IMR-90 (cell line): Measurements from ENCODE around the gene RPL26. TPM values are rescaled to one million over a fixed set of nuclear protein-coding genes. Genes with fewer than 3 reads are reported as not detected.

Experiments used
- ATAC-seq: fragments of 200-7000 bp; cut with Tn5 transposase; 2 replicates; pipeline ENCODE4 v1.9.1; 2020; ENCODE audit warnings: low read depth, mild to moderate bottlenecking, moderate library complexity
- BruUV-seq: library from RNA; stranded (reverse); fragments of 400-500 nt; replicated peaks from 2 replicates; lab custom pipeline; 2021; lab: Mats Ljungman, UMichigan
- CTCF ChIA-PET: fragments of 300-600 bp; formaldehyde crosslinking; extraction: SDS; loops from one replicate; lab custom pipeline; 2021; ENCODE audit warnings: antibody characterized with exemption; lab: Yijun Ruan, JAX
- POLR2A ChIA-PET: fragments of 300-600 bp; sonication (Branson Sonifier 250); formaldehyde crosslinking; loops from one replicate; lab custom pipeline; 2022; ENCODE audit warnings: antibody characterized with exemption; ENCODE audit not compliant: unreplicated experiment; lab: Charles Lee
- DNase-seq: peaks from one replicate; pipeline ENCODE4 v3.0.0; 2013
- H2AFZ ChIP-seq: replicated peaks from 2 replicates; pipeline ENCODE3; 2013; ENCODE audit warnings: low read length, mild to moderate bottlenecking; ENCODE audit not compliant: poor library complexity
- H2AK5ac ChIP-seq: 2 replicates; pipeline ENCODE4 v1.6.1; 2013; ENCODE audit warnings: low read depth, low read length, inconsistent platforms
- H2AK9ac ChIP-seq: replicated peaks from 2 replicates; pipeline ENCODE3; 2013; ENCODE audit warnings: mild to moderate bottlenecking, low read depth, low read length, moderate library complexity; ENCODE audit not compliant: poor library complexity
- H2BK120ac ChIP-seq: 2 replicates; pipeline ENCODE4 v1.6.1; 2013; ENCODE audit warnings: low read depth, low read length, inconsistent platforms
- H2BK15ac ChIP-seq: 3 replicates; pipeline ENCODE4 v1.6.1; 2013; ENCODE audit warnings: low read depth, low read length, inconsistent platforms
- H2BK20ac ChIP-seq: 2 replicates; pipeline ENCODE4 v1.6.1; 2013; ENCODE audit warnings: low read depth, mild to moderate bottlenecking, inconsistent platforms, low read length, moderate library complexity
- H2BK5ac ChIP-seq: 2 replicates; pipeline ENCODE4 v1.6.1; 2013; ENCODE audit warnings: mild to moderate bottlenecking, low read depth, low read length, inconsistent platforms; ENCODE audit not compliant: poor library complexity, severe bottlenecking
- H3K14ac ChIP-seq: replicated peaks from 2 replicates; pipeline ENCODE4 v1.6.1; 2013; ENCODE audit warnings: low read depth, low read length, inconsistent platforms
- H3K18ac ChIP-seq: 2 replicates; pipeline ENCODE4 v1.6.1; 2013; ENCODE audit warnings: low read depth, low read length, control low read depth
- H3K23ac ChIP-seq: 2 replicates; pipeline ENCODE4 v1.6.1; 2013; ENCODE audit warnings: low read depth, low read length, inconsistent platforms
- H3K27ac ChIP-seq: 2 replicates; pipeline ENCODE4 v1.5.1; 2013; ENCODE audit warnings: mild to moderate bottlenecking, control low read depth, low read length; ENCODE audit not compliant: insufficient read depth
- H3K27me3 ChIP-seq: 2 replicates; pipeline ENCODE4 v1.6.1; 2013; ENCODE audit warnings: low read length; ENCODE audit not compliant: control insufficient read depth, insufficient read depth
- H3K36me3 ChIP-seq: 2 replicates; pipeline ENCODE4 v1.6.1; 2013; ENCODE audit warnings: low read length, mixed read lengths; ENCODE audit not compliant: control insufficient read depth, insufficient read depth
- H3K4ac ChIP-seq: 2 replicates; pipeline ENCODE4 v1.6.1; 2013; ENCODE audit warnings: low read depth, low read length, inconsistent platforms
- H3K4me1 ChIP-seq: 2 replicates; pipeline ENCODE4 v1.6.1; 2013; ENCODE audit warnings: low read length, mixed read lengths; ENCODE audit not compliant: control insufficient read depth, insufficient read depth
- H3K4me2 ChIP-seq: 2 replicates; pipeline ENCODE4 v1.6.1; 2013; ENCODE audit warnings: low read depth, mild to moderate bottlenecking, control low read depth, low read length, moderate library complexity
- H3K4me3 ChIP-seq: 2 replicates; pipeline ENCODE4 v1.5.1; 2013; ENCODE audit warnings: low read depth, mild to moderate bottlenecking, control low read depth, low read length, moderate library complexity; ENCODE audit not compliant: insufficient read depth
- H3K56ac ChIP-seq: 2 replicates; pipeline ENCODE4 v1.6.1; 2013; ENCODE audit warnings: low read length, inconsistent platforms; ENCODE audit not compliant: insufficient read depth; ENCODE audit errors: extremely low read depth
- H3K79me1 ChIP-seq, 2 experiments: 2 replicates each; pipeline ENCODE4 v1.6.1; 2013; ENCODE audit warnings: low read length in 2 of 2, inconsistent platforms in 1 of 2, low read depth in 1 of 2
- H3K9ac ChIP-seq: 2 replicates; pipeline ENCODE4 v1.6.1; 2013; ENCODE audit warnings: low read depth, low read length, control low read depth
- H3K9me1 ChIP-seq: 2 replicates; pipeline ENCODE4 v1.6.1; 2013; ENCODE audit warnings: low read length, inconsistent platforms; ENCODE audit not compliant: insufficient read depth
- H3K9me3 ChIP-seq: 2 replicates; pipeline ENCODE4 v1.6.1; 2013; ENCODE audit warnings: low read length; ENCODE audit not compliant: control insufficient read depth, insufficient read depth
- H4K20me1 ChIP-seq: 2 replicates; pipeline ENCODE4 v1.6.1; 2013; ENCODE audit warnings: low read length, inconsistent platforms; ENCODE audit not compliant: insufficient read depth
- H4K5ac ChIP-seq: 2 replicates; pipeline ENCODE4 v1.6.1; 2013; ENCODE audit warnings: mild to moderate bottlenecking, low read depth, low read length, control low read depth
- H4K8ac ChIP-seq, 2 experiments: 2 replicates each; pipeline ENCODE4 v1.6.1; 2013; ENCODE audit warnings: low read depth in 2 of 2, low read length in 2 of 2, control low read depth in 1 of 2, inconsistent platforms in 1 of 2
- H4K91ac ChIP-seq: 2 replicates; pipeline ENCODE4 v1.6.1; 2013; ENCODE audit warnings: low read depth, low read length, inconsistent platforms; ENCODE audit not compliant: insufficient read depth
- BHLHE40 ChIP-seq: fragments of 150-350 bp; IDR thresholded peaks from 2 replicates; pipeline ENCODE4 v1.6.1; 2016; ENCODE audit warnings: mild to moderate bottlenecking, low read depth, low read length
- CEBPB ChIP-seq: IDR thresholded peaks from 2 replicates; pipeline ENCODE4 v1.6.1; 2012; ENCODE audit warnings: low read depth, low read length, improper control_type of control experiment
- CHD1 ChIP-seq: IDR thresholded peaks from 2 replicates; pipeline ENCODE4 v1.6.1; 2012; ENCODE audit warnings: low read depth, low read length, improper control_type of control experiment
- FOS ChIP-seq: fragments of 150-350 bp; IDR thresholded peaks from 2 replicates; pipeline ENCODE4 v1.6.1; 2016; ENCODE audit warnings: low read depth, low read length
- MAFK ChIP-seq: IDR thresholded peaks from 2 replicates; pipeline ENCODE4 v1.6.1; 2012; ENCODE audit warnings: low read depth, low read length, improper control_type of control experiment
- MAZ ChIP-seq: IDR thresholded peaks from 2 replicates; pipeline ENCODE4 v1.6.1; 2012; ENCODE audit warnings: low read depth, mild to moderate bottlenecking, low read length, improper control_type of control experiment, moderate library complexity, borderline replicate concordance
- MXI1 ChIP-seq: IDR thresholded peaks from 2 replicates; pipeline ENCODE4 v1.6.1; 2012; ENCODE audit warnings: low read depth, mild to moderate bottlenecking, low read length, moderate library complexity, borderline replicate concordance
- NFE2L2 ChIP-seq: fragments of 150-350 bp; IDR thresholded peaks from 2 replicates; pipeline ENCODE4 v1.6.1; 2016; ENCODE audit warnings: low read depth, mild to moderate bottlenecking, low read length
- POLR2A ChIP-seq: IDR thresholded peaks from 2 replicates; pipeline ENCODE4 v1.6.1; 2012; ENCODE audit warnings: mild to moderate bottlenecking, low read depth, low read length
- RAD21 ChIP-seq: IDR thresholded peaks from 2 replicates; pipeline ENCODE4 v1.6.1; 2012; ENCODE audit warnings: low read length, improper control_type of control experiment
- RCOR1 ChIP-seq: IDR thresholded peaks from 2 replicates; pipeline ENCODE4 v1.6.1; 2012; ENCODE audit warnings: mild to moderate bottlenecking, low read length, improper control_type of control experiment; ENCODE audit not compliant: insufficient replicate concordance
- RFX5 ChIP-seq: IDR thresholded peaks from 2 replicates; pipeline ENCODE4 v1.8.0; 2012; ENCODE audit warnings: low read depth, mild to moderate bottlenecking, low read length, moderate library complexity
- SMC3 ChIP-seq: fragments of 150-350 bp; IDR thresholded peaks from 2 replicates; pipeline ENCODE4 v1.6.1; 2016; ENCODE audit warnings: low read depth, mild to moderate bottlenecking, antibody characterized with exemption, low read length, moderate library complexity
- WGBS, 2 experiments: methylation state at CpG; one replicate each; pipeline versions ENCODE4 v1.1.5 to v1.1.7; 2013; ENCODE audit warnings: missing lambda C conversion rate in 2 of 2; ENCODE audit not compliant: insufficient read length in 1 of 2; ENCODE audit errors: extremely low coverage in 2 of 2; 5-methylcytosine and 5-hydroxymethylcytosine counted together
- dilution Hi-C: fragments of 300-500 bp; cut with HindIII; formaldehyde crosslinking; loops from one replicate; pipeline ENCODE4 v1.14.3; 2018; ENCODE audit warnings: low sequenced_read_pairs; ENCODE audit not compliant: unreplicated experiment
- in situ Hi-C: fragments of 300-500 bp; cut with MboI; formaldehyde crosslinking; loops from 3 replicates; pipeline ENCODE4 v1.14.3; 2019; ENCODE audit warnings: low sequenced_read_pairs, inconsistent platforms, mixed read lengths
- intact Hi-C: fragments of 100-400 bp; cut with micrococcal nuclease; formaldehyde crosslinking; loops from 2 replicates; pipeline ENCODE4 v1.10.0; 2022
- polyA plus RNA-seq, 3 experiments: library from polyadenylated mRNA; depleted of rRNA; stranded (reverse); fragments of >200 nt; gene quantifications; 2 replicates each; pipeline ENCODE4 v1.2.3, GENCODE V29; 2012; ENCODE audit warnings: low replicate concordance in 1 of 3
- total RNA-seq: library from RNA; depleted of rRNA; stranded (reverse); fragments of >200 nt; gene quantifications from 2 replicates; pipeline ENCODE4 v1.2.3, GENCODE V29; 2012
- TF ChIP-seq, protein P1 (sequence below): conservative IDR thresholded peaks from 2 replicates; pipeline ENCODE4 v1.5.1; 2012; ENCODE audit warnings: mild to moderate bottlenecking, low read depth, low read length, improper control_type of control experiment
- TF ChIP-seq, protein P2 (sequence below): fragments of 150-350 bp; IDR thresholded peaks from 2 replicates; pipeline ENCODE4 v1.6.1; 2017; ENCODE audit warnings: mild to moderate bottlenecking, antibody characterized with exemption, low read length, low read depth
- TF ChIP-seq, protein P3 (sequence below): fragments of 150-350 bp; IDR thresholded peaks from 2 replicates; pipeline ENCODE4 v1.6.1; 2016; ENCODE audit warnings: low read depth, mild to moderate bottlenecking, low read length, moderate library complexity, borderline replicate concordance

The RPL26 gene
- total and polyA plus RNA-seq, 2 of the 4 experiments (the other 2 are of a cell fraction), result 4,763 to 5,013 TPM

DNA sequence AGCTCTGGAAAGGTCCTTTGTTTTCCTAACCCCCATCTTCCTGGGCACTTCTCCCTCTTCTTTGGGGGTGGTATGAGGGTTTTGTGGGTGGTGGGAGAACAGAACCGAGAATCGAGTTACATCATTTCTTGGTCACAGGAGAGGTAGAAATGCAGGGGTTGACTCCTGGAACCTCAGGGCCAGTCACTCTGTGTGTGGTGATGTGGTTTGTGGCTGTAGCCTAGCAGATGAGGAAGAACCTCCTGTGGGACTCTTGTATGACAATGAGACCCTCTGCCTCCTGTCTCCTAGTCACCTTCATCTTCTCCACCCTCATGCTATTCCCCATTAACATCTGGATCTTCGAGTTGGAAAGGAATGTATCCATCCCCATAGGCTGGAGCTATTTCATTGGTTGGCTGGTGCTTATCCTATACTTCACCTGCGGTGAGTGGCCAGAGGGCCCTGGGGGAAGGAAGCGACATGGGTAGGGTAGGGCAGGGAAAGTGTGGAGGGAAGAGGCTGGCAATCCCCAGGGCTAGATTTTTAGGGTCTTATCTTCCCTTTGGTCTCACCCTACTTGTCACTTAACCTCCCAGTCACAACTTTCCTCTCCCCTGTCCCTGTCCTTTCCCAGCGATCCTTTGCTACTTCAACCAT lies 37.8 kb downstream of the RPL26 start:
- ChIA-PET CTCF (interaction anchor here (0.6 kb wide), 1 partner anchor 10 kb away, joined by 4 read pairs; no protein-coding TSS in a partner anchor), POLR2A (no interaction called here)
- Histone ChIP-seq H3K27me3 (peaks cover 22% of the 10 kb centered on the region), H4K91ac (no peak overlapping the region), H3K56ac (no peak overlapping the region), H4K20me1 (no peaks in the 10 kb centered on the region), H2AK9ac (no peak overlapping the region), H4K5ac (no peak overlapping the region), H4K8ac (no peak overlapping the region), H3K79me1 (no peaks in the 10 kb centered on the region), H2AK5ac (no peak overlapping the region), H3K4me2 (no peak overlapping the region), H2BK20ac (no peak overlapping the region), H3K18ac (no peak overlapping the region), H2BK15ac (no peak overlapping the region), H3K4me1 (no peaks in the 10 kb centered on the region), H3K27ac (no peak overlapping the region), H3K9ac (no peak overlapping the region), H2BK5ac (no peak overlapping the region), H3K14ac (no peak overlapping the region), H3K4ac (no peak overlapping the region), H2BK120ac (no peak overlapping the region), H3K4me3 (no peak overlapping the region), H3K9me1 (no peaks in the 10 kb centered on the region), H2AFZ (no peak overlapping the region), H3K23ac (no peak overlapping the region), H3K9me3 (no peaks in the 10 kb centered on the region; the same call in 1 of the 2 replicates), H3K36me3 (no peaks in the 10 kb centered on the region)
- intact Hi-C loops (no loop called here), in situ Hi-C loops (no loop called here), dilution Hi-C loops (no loop called here)
- WGBS, 2 experiments, result 60% methylated on average over 1 of the region's 6 CpGs; no CpG with 5 or more reads in 1 of the 2 experiments
- no TSS peak for BruUV-seq
- ATAC-seq (no peak), DNase-seq (no peak)
- TF ChIP-seq, protein P1, sequence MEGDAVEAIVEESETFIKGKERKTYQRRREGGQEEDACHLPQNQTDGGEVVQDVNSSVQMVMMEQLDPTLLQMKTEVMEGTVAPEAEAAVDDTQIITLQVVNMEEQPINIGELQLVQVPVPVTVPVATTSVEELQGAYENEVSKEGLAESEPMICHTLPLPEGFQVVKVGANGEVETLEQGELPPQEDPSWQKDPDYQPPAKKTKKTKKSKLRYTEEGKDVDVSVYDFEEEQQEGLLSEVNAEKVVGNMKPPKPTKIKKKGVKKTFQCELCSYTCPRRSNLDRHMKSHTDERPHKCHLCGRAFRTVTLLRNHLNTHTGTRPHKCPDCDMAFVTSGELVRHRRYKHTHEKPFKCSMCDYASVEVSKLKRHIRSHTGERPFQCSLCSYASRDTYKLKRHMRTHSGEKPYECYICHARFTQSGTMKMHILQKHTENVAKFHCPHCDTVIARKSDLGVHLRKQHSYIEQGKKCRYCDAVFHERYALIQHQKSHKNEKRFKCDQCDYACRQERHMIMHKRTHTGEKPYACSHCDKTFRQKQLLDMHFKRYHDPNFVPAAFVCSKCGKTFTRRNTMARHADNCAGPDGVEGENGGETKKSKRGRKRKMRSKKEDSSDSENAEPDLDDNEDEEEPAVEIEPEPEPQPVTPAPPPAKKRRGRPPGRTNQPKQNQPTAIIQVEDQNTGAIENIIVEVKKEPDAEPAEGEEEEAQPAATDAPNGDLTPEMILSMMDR, result no peak
- TF ChIP-seq, protein P2, sequence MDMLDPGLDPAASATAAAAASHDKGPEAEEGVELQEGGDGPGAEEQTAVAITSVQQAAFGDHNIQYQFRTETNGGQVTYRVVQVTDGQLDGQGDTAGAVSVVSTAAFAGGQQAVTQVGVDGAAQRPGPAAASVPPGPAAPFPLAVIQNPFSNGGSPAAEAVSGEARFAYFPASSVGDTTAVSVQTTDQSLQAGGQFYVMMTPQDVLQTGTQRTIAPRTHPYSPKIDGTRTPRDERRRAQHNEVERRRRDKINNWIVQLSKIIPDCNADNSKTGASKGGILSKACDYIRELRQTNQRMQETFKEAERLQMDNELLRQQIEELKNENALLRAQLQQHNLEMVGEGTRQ, result no peak
- TF ChIP-seq RFX5, result no peak
- no peak for TF ChIP-seq CHD1
- TF ChIP-seq SMC3, result no peak
- no peak for TF ChIP-seq MXI1
- no peak for TF ChIP-seq NFE2L2
- no peak for TF ChIP-seq RAD21
- no peak for TF ChIP-seq MAZ
- no peak for TF ChIP-seq FOS
- TF ChIP-seq BHLHE40, result no peak
- TF ChIP-seq POLR2A, result no peak
- TF ChIP-seq RCOR1, result no peak
- TF ChIP-seq MAFK, result no peak
- no peak for TF ChIP-seq CEBPB
- TF ChIP-seq, protein P3, sequence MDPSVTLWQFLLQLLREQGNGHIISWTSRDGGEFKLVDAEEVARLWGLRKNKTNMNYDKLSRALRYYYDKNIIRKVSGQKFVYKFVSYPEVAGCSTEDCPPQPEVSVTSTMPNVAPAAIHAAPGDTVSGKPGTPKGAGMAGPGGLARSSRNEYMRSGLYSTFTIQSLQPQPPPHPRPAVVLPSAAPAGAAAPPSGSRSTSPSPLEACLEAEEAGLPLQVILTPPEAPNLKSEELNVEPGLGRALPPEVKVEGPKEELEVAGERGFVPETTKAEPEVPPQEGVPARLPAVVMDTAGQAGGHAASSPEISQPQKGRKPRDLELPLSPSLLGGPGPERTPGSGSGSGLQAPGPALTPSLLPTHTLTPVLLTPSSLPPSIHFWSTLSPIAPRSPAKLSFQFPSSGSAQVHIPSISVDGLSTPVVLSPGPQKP, result no peak
